ENCODE results near the gene LRFN3.
A peak's percentile ranks its signal among the peaks of the same experiment; 100 is the strongest.

The LRFN3 gene

DNA sequence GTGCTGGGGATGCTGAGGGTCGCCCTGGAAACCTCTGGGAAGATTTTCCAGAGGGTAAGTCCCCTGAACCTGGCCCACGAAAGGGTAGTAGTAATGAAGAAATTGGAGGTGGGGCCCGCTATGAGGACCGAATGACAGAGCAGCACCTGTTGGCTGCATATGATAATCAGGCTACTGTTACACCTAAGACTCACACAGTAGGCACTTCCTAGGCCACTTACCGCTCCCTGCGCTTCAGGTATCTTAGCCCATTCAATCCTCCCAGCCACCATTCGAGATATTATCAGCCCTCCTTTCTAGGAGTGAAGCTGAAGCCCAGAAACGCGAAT lies 4.3 kb upstream of the LRFN3 start:
- DNase-seq (ENCODE audit: low read depth): no peak
- H3K4me3 ChIP-seq (ENCODE audit: low read length): peak overlapping the region; percentile 8
- no peak for TF ChIP-seq CTCF (conservative IDR thresholded peaks at IDR 0.05; ENCODE audit: low read depth, low read length)

DNA sequence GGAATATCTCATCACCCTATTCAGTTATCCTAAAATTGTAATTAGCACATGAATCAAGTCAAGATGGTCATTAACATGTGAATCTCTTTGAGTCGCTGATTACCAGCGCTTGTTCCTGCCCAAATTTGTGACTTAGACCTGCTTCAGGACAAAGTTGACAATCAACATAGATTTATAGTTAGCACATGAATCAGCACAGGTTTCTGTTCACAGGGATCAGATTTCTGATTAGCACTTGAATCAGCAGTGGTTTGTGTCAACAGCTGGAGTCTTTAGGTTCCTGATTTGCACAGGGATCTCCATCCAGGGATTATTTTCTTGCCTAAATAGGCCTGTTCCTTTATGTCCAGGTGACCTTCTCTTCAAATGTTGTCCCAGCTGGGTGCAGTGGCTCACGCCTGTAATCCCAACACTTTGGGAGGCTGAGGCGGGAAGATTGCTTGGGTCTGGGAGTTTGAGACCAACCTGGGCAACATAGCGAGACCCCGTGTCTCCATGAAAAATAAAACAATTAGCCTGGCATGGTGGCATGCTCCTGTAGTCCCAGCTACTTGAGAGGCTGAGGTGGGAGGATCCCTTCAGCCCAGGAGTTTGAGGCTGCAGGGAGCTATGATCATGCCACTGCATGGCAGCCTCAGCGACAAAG lies 3.8 kb upstream of the LRFN3 start:
- no peak overlapping the region for H3K4me3 ChIP-seq (ENCODE audit: low read length)
- no peak for TF ChIP-seq CTCF (conservative IDR thresholded peaks at IDR 0.05; ENCODE audit: low read depth, low read length)
- no peak for DNase-seq (ENCODE audit: low read depth)

DNA sequence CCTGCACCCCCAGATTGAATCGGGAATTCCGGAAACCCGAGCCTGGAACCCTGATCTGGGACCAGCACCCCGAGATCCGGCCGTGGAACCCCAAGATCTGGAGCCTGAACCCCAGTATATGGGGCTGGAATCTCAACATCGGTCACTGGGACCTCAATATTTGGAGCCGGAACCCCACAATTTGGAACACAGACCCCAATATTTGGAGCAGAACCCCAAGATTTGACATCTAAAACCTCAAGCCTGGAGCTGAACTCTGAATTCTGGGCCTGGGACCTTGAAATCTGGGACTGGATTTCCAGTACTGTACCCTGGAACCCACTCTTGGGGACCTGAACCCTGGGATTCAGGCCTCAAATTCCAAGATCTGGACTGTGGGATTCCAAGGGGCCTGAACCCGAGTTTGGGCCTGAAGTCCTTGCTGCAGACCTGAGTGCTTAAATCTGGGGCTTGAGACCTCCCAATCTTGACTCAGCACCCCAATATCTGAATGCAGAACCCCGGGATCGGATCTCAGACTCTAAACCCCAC lies 629 bp downstream of the LRFN3 start:
- H3K4me3 ChIP-seq (ENCODE audit: low read length): peak overlapping the region; percentile 64
- no peak for TF ChIP-seq CTCF (conservative IDR thresholded peaks at IDR 0.05; ENCODE audit: low read depth, low read length)
- no peak for DNase-seq (ENCODE audit: low read depth)

- peak overlapping the region; percentile 64 for H3K4me3 ChIP-seq (ENCODE audit: low read length)
- no peak for DNase-seq (ENCODE audit: low read depth)
- TF ChIP-seq CTCF (conservative IDR thresholded peaks at IDR 0.05; ENCODE audit: low read depth, low read length): no peak
Observed at GRCh38 chr19:35937345-35938281, 1.4 kb downstream of the LRFN3 start.

GRCh38 chr19:35938282-35939224 lies 2.4 kb downstream of the LRFN3 start:
- no peak for DNase-seq (ENCODE audit: low read depth)
- no peak overlapping the region for H3K4me3 ChIP-seq (ENCODE audit: low read length)
- no peak for TF ChIP-seq CTCF (conservative IDR thresholded peaks at IDR 0.05; ENCODE audit: low read depth, low read length)

DNA sequence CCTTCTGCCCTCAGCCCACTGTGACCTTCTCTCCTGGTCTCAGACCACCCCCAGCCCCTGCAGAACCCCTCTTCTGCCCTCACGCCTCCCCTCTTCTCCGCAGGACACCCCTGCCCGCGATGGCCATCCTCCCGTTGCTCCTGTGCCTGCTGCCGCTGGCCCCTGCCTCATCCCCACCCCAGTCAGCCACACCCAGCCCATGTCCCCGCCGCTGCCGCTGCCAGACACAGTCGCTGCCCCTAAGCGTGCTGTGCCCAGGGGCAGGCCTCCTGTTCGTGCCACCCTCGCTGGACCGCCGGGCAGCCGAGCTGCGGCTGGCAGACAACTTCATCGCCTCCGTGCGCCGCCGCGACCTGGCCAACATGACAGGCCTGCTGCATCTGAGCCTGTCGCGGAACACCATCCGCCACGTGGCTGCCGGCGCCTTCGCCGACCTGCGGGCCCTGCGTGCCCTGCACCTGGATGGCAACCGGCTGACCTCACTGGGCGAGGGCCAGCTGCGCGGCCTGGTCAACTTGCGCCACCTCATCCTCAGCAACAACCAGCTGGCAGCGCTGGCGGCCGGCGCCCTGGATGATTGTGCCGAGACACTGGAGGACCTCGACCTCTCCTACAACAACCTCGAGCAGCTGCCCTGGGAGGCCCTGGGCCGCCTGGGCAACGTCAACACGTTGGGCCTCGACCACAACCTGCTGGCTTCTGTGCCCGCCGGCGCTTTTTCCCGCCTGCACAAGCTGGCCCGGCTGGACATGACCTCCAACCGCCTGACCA lies 3.3 kb downstream of the LRFN3 start:
- no peak overlapping the region for H3K4me3 ChIP-seq (ENCODE audit: low read length)
- no peak for TF ChIP-seq CTCF (conservative IDR thresholded peaks at IDR 0.05; ENCODE audit: low read depth, low read length)
- no peak for DNase-seq (ENCODE audit: low read depth)
